A673 (cell line): ENCODE results near the gene NCKAP5. TPM values are rescaled to one million over a fixed set of nuclear protein-coding genes. Genes with fewer than 3 reads are reported as not detected.
A peak's percentile ranks its signal among the peaks of the same experiment; 100 is the strongest.

Experiments
- BruUV-seq: library from RNA; stranded (reverse); fragments of 400-500 nt; replicated peaks from 2 replicates; lab custom pipeline; 2021; lab: Mats Ljungman, UMichigan
- CTCF ChIA-PET: fragments of 300-600 bp; sonication (Branson Sonifier 250); formaldehyde crosslinking; loops from one replicate; lab custom pipeline; 2022; ENCODE audit warnings: antibody characterized with exemption; lab: Charles Lee
- POLR2A ChIA-PET: fragments of 300-600 bp; sonication (Branson Sonifier 250); formaldehyde crosslinking; loops from one replicate; lab custom pipeline; 2022; ENCODE audit warnings: antibody characterized with exemption; ENCODE audit not compliant: low non-redundant PET; lab: Charles Lee
- DNase-seq: peaks from one replicate; pipeline ENCODE4 v3.0.0-alpha.2; 2015; ENCODE audit warnings: low spot score
- H3K27ac ChIP-seq: fragments of 200-600 bp; sonication (generic); 2 replicates; pipeline ENCODE4 v1.5.1; 2016; ENCODE audit warnings: mixed run types, low read depth, mild to moderate bottlenecking, mixed read lengths, antibody characterized with exemption, low read length; ENCODE audit not compliant: poor library complexity, severe bottlenecking
- H3K27me3 ChIP-seq: fragments of 200-600 bp; sonication (generic); replicated peaks from 2 replicates; pipeline ENCODE4 v1.6.1; 2017; ENCODE audit warnings: mixed run types, low read depth, mild to moderate bottlenecking, mixed read lengths, antibody characterized with exemption, low read length; ENCODE audit not compliant: insufficient read depth, poor library complexity
- H3K36me3 ChIP-seq: fragments of 200-600 bp; sonication (generic); 2 replicates; pipeline ENCODE4 v1.6.1; 2016; ENCODE audit warnings: mixed run types, mild to moderate bottlenecking, mixed read lengths, antibody characterized with exemption, low read length; ENCODE audit not compliant: insufficient read depth, poor library complexity, severe bottlenecking
- H3K4me1 ChIP-seq: fragments of 200-600 bp; sonication (generic); 2 replicates; pipeline ENCODE4 v1.6.1; 2017; ENCODE audit warnings: mixed run types, mild to moderate bottlenecking, mixed read lengths, antibody characterized with exemption, low read length; ENCODE audit not compliant: insufficient read depth, poor library complexity, severe bottlenecking
- H3K4me3 ChIP-seq: fragments of 200-600 bp; sonication (generic); 2 replicates; pipeline ENCODE4 v1.5.1; 2016; ENCODE audit warnings: low read depth, mixed run types, mild to moderate bottlenecking, mixed read lengths, low read length; ENCODE audit not compliant: poor library complexity, severe bottlenecking
- H3K9me3 ChIP-seq: fragments of 200-600 bp; sonication (generic); 2 replicates; pipeline ENCODE4 v1.6.1; 2016; ENCODE audit warnings: mixed run types, low read depth, mild to moderate bottlenecking, mixed read lengths, antibody characterized with exemption, low read length; ENCODE audit not compliant: poor library complexity, severe bottlenecking
- EZH2 ChIP-seq: fragments of 200-600 bp; sonication (generic); IDR thresholded peaks from 2 replicates; pipeline ENCODE4 v1.6.1; 2017; ENCODE audit warnings: borderline replicate concordance, low read depth, mild to moderate bottlenecking, mixed read lengths, antibody characterized with exemption, low read length; ENCODE audit not compliant: poor library complexity, severe bottlenecking
- intact Hi-C: fragments of 100-400 bp; cut with micrococcal nuclease; formaldehyde crosslinking; loops from one replicate; pipeline ENCODE4 v1.10.0; 2022; ENCODE audit not compliant: unreplicated experiment
- total RNA-seq: library from RNA; stranded (reverse); gene quantifications from 2 replicates; pipeline ENCODE4 v1.2.3, GENCODE V29; 2021
- TF ChIP-seq, protein P1 (sequence below): fragments of 300-800, 200-600 bp; sonication (generic); conservative IDR thresholded peaks from 2 replicates; pipeline ENCODE4 v1.5.1; 2017; ENCODE audit warnings: low read depth, mild to moderate bottlenecking, antibody characterized with exemption, low read length, moderate library complexity, mixed read lengths

Gene NCKAP5
- total RNA-seq, 1 experiment from 2014 or later = 26.6 TPM

DNA sequence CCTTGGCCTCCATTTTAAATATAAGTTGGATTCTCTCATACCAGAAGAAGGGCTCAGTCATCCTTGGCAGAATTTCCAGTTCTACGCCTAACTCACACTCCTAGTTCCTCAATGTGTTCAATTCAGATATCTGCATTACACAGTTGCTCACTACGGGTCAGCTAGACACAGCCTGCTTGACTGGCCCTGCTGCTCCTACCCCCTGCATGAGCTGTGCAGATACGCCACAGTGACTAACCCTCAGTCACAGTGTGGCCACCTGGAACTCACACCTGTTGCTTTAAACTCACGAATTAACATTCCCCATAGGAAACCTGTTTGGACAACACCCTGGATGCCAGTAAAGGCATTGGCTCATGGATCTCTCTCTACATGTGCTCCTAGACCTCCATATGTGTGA, 429.6 kb downstream of the NCKAP5 start:
- Histone ChIP-seq H3K36me3 (no peaks in the 10 kb centered on the region), H3K4me1 (peaks cover 24% of the 10 kb centered on the region), H3K9me3 (no peaks in the 10 kb centered on the region), H3K27me3 (no peaks in the 10 kb centered on the region), H3K27ac (no peak overlapping the region), H3K4me3 (no peak overlapping the region)
- no TSS peak for BruUV-seq
- ChIA-PET POLR2A (no interaction called here), CTCF (no interaction called here)
- TF ChIP-seq, protein P1, sequence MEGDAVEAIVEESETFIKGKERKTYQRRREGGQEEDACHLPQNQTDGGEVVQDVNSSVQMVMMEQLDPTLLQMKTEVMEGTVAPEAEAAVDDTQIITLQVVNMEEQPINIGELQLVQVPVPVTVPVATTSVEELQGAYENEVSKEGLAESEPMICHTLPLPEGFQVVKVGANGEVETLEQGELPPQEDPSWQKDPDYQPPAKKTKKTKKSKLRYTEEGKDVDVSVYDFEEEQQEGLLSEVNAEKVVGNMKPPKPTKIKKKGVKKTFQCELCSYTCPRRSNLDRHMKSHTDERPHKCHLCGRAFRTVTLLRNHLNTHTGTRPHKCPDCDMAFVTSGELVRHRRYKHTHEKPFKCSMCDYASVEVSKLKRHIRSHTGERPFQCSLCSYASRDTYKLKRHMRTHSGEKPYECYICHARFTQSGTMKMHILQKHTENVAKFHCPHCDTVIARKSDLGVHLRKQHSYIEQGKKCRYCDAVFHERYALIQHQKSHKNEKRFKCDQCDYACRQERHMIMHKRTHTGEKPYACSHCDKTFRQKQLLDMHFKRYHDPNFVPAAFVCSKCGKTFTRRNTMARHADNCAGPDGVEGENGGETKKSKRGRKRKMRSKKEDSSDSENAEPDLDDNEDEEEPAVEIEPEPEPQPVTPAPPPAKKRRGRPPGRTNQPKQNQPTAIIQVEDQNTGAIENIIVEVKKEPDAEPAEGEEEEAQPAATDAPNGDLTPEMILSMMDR = no peak
- no peak for TF ChIP-seq EZH2
- intact Hi-C loops = no loop called here
- no peak for DNase-seq

DNA sequence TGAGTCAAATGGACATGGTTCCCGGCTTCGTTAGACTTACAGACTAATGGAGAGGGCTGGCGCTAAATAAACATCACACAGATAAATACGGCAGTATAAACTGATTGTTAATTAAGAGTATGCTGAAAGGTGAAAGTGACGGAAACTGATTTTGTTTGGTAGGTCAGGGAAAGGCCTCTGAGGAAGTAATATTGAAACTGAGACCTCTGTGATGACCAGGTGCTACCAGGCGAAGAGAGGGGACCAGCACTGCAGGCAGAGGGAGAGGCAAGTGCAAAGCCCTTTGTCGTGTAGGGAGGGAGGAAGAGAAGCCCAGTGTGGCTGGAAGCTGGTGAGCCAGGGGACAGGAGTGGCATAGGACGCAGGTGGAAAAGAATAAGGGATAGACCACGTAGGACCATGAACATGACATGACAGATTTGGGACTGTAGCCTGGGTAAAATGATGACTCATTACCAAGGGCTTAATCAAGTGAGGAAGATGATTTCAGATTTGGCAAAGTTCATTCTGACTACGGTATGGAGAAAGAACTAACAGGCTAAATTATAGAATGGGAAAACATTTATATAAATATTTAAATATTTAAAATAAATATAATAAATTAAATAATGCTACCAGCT, 433.1 kb downstream of the NCKAP5 start:
- H3K36me3 ChIP-seq = no peaks in the 10 kb centered on the region
- no peaks in the 10 kb centered on the region for H3K9me3 ChIP-seq
- no peak overlapping the region for H3K4me3 ChIP-seq
- ChIA-PET CTCF (no interaction called here), POLR2A (no interaction called here)
- TF ChIP-seq EZH2 = no peak
- TF ChIP-seq, protein P1 = no peak
- BruUV-seq = no TSS peak
- H3K27ac ChIP-seq = no peak overlapping the region
- H3K27me3 ChIP-seq = no peaks in the 10 kb centered on the region
- DNase-seq = no peak
- H3K4me1 ChIP-seq = peaks cover 12% of the 10 kb centered on the region
- intact Hi-C loops = no loop called here

DNA sequence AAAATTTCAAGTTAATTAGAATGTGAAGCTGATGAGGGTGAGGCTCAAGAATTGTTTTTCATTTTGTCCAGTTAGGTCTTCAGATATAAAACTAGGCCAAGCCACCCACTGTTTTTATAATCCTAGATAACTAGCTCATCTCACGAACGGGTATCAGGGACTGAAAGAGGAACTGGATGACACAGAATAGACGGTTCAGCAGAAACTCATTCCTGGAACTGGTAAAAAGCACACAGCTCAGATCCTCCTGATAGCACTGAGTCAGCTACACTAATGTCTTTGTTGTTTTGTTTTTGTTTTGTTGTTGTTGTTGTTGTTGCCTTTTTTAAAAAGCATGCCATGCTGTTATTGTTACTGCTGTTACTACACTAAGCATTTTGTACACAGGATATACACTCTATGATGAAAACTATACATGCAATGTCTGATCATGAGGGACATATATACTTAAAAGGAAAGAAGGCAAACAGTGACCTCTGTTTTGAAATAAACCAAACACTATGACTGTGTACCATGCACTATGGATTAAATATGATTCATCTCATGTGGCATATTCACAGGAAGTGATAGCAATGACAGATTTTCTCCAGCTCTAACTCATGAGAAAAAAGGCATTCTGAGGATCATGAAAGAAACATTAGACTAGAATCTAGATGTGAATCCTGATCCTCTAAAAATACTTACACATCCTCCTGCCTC, 437.6 kb downstream of the NCKAP5 start:
- Histone ChIP-seq H3K27ac (no peak overlapping the region), H3K27me3 (no peaks in the 10 kb centered on the region), H3K36me3 (peaks cover 7% of the 10 kb centered on the region), H3K4me1 (peaks cover 6% of the 10 kb centered on the region), H3K9me3 (no peaks in the 10 kb centered on the region), H3K4me3 (no peak overlapping the region)
- intact Hi-C loops = no loop called here
- no TSS peak for BruUV-seq
- peak; percentile 39 for DNase-seq
- CTCF ChIA-PET = no interaction called here
- POLR2A ChIA-PET = interaction anchor here (0.7 kb wide), 1 partner anchor 31 kb away, joined by 10 read pairs; no protein-coding TSS in a partner anchor
- TF ChIP-seq, protein P1 = no peak
- TF ChIP-seq EZH2 = no peak
